ENCODE data around the gene TC2N. TPM values are rescaled to one million over a fixed set of nuclear protein-coding genes. Genes with fewer than 3 reads are reported as not detected.

TC2N gene
- total and polyA plus RNA-seq, 4 donors, result 0.62 to 6.4 (median 1.6) TPM

DNA sequence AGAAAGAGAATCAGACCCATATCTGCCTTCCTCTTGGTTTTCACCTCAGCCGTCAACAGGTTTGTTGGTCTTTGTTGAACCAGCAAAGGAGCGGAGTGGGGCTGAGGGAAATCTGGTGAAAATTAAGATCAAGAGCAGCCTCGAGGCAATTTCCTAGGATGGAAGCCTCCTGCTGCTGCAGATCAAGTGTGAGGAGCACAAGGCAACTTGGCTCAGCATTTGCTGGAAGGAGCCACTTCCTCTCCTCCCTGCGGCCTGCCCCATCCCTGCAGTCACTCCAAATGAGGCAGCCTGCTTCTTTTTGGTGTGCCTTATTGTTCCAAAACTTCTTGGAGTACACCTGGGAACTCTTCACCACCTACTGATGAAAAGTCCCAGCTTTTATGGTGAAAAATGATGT lies 4.9 kb downstream of the TC2N start:
- H3K27ac ChIP-seq (ENCODE audit: low read depth in 1 of 2, low read length in 2 of 2), result no peak overlapping the region
- no peaks in the 10 kb centered on the region for H3K9me3 ChIP-seq (ENCODE audit: control insufficient read depth in 4 of 4, low read length in 3 of 4)
- TF ChIP-seq, protein P1, sequence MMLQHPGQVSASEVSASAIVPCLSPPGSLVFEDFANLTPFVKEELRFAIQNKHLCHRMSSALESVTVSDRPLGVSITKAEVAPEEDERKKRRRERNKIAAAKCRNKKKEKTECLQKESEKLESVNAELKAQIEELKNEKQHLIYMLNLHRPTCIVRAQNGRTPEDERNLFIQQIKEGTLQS (IDR thresholded peaks at IDR 0.05), result no peak
- TF ChIP-seq GABPA (IDR thresholded peaks at IDR 0.05 in 1 of 2, conservative IDR thresholded peaks at IDR 0.05 in 1 of 2), result no peak
- TF ChIP-seq, protein P2, sequence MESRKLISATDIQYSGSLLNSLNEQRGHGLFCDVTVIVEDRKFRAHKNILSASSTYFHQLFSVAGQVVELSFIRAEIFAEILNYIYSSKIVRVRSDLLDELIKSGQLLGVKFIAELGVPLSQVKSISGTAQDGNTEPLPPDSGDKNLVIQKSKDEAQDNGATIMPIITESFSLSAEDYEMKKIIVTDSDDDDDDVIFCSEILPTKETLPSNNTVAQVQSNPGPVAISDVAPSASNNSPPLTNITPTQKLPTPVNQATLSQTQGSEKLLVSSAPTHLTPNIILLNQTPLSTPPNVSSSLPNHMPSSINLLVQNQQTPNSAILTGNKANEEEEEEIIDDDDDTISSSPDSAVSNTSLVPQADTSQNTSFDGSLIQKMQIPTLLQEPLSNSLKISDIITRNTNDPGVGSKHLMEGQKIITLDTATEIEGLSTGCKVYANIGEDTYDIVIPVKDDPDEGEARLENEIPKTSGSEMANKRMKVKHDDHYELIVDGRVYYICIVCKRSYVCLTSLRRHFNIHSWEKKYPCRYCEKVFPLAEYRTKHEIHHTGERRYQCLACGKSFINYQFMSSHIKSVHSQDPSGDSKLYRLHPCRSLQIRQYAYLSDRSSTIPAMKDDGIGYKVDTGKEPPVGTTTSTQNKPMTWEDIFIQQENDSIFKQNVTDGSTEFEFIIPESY (IDR thresholded peaks at IDR 0.05), result no peak
- no peak for TF ChIP-seq REST (IDR thresholded peaks at IDR 0.05)
- no peak for TF ChIP-seq FOXA2 (IDR thresholded peaks at IDR 0.05)
- TF ChIP-seq SP1 (IDR thresholded peaks at IDR 0.05), result no peak
- no peak for TF ChIP-seq FOXA1 (IDR thresholded peaks at IDR 0.05)
- TF ChIP-seq TAF1 (conservative IDR thresholded peaks at IDR 0.05), result no peak
- no peak for TF ChIP-seq YY1 (IDR thresholded peaks at IDR 0.05)
- no peaks in the 10 kb centered on the region for H3K36me3 ChIP-seq (ENCODE audit: control insufficient read depth in 4 of 4, insufficient read depth in 3 of 4, low read depth in 1 of 4, low read length in 3 of 4)
- DNase-seq (ENCODE audit: low spot score), result no peak
- H3K4me1 ChIP-seq (ENCODE audit: control insufficient read depth in 4 of 4, insufficient read depth in 4 of 4, low read length in 3 of 4), result no peaks in the 10 kb centered on the region
- 79% methylated on average over 4 of the region's 4 CpGs for WGBS
- no peak overlapping the region for H3K9ac ChIP-seq (ENCODE audit: low read depth in 1 of 2, low read length in 2 of 2)
- H3K27me3 ChIP-seq (ENCODE audit: control insufficient read depth in 4 of 4, insufficient read depth in 4 of 4, low read length in 3 of 4), result peaks cover 0 to 7% (median 0%) of the 10 kb centered on the region in 4 donors
- no peak overlapping the region for H3K4me3 ChIP-seq (ENCODE audit: low read depth in 1 of 3, low read length in 3 of 3)

DNA sequence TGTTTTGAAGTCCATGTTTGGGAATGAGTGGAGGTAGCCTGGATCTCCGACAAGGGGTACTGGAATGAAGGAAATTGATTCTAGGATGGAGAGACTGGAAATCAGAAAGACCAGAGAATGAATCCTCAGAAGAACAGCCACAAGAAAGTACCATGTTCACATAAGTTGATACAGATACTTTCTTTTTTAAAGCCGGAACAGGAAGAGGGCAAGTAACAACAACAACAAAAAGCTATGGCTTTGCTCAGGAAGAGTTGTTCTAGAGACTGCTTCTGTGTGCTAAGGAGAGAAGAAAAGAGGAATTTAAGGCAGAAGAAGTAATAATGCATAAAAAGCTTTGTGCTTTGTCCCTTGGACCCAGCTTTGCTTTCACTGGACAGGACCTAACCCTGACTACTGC lies 6.2 kb downstream of the TC2N start:
- Histone ChIP-seq H3K4me3 (ENCODE audit: low read depth in 1 of 3, low read length in 3 of 3) (no peak overlapping the region), H3K4me1 (ENCODE audit: control insufficient read depth in 4 of 4, insufficient read depth in 4 of 4, low read length in 3 of 4) (no peaks in the 10 kb centered on the region), H3K27me3 (ENCODE audit: control insufficient read depth in 4 of 4, insufficient read depth in 4 of 4, low read length in 3 of 4) (peaks cover 0 to 7% (median 0%) of the 10 kb centered on the region in 4 donors), H3K36me3 (ENCODE audit: control insufficient read depth in 4 of 4, insufficient read depth in 3 of 4, low read depth in 1 of 4, low read length in 3 of 4) (no peaks in the 10 kb centered on the region), H3K27ac (ENCODE audit: low read depth in 1 of 2, low read length in 2 of 2) (no peak overlapping the region), H3K9me3 (ENCODE audit: control insufficient read depth in 4 of 4, low read length in 3 of 4) (no peaks in the 10 kb centered on the region), H3K9ac (ENCODE audit: low read depth in 1 of 2, low read length in 2 of 2) (no peak overlapping the region)
- DNase-seq (ENCODE audit: low spot score), result no peak
- no peak for TF ChIP-seq HNF4G (IDR thresholded peaks at IDR 0.05)
- TF ChIP-seq JUND (IDR thresholded peaks at IDR 0.05), result no peak
- no peak for TF ChIP-seq SP1 (IDR thresholded peaks at IDR 0.05)
- no peak for TF ChIP-seq TAF1 (conservative IDR thresholded peaks at IDR 0.05)
- no peak for TF ChIP-seq MAX (IDR thresholded peaks at IDR 0.05)
- TF ChIP-seq RAD21 (IDR thresholded peaks at IDR 0.05), result no peak
- TF ChIP-seq, protein P2 (IDR thresholded peaks at IDR 0.05), result no peak
- TF ChIP-seq FOXA1 (IDR thresholded peaks at IDR 0.05), result no peak
- no peak for TF ChIP-seq RXRA (IDR thresholded peaks at IDR 0.05)
- no peak for TF ChIP-seq YY1 (IDR thresholded peaks at IDR 0.05)
- TF ChIP-seq CTCF (IDR thresholded peaks at IDR 0.05; ENCODE audit: low read depth, low read length, missing input control), result no peak
- TF ChIP-seq, protein P1 (IDR thresholded peaks at IDR 0.05), result no peak
- no peak for TF ChIP-seq REST (IDR thresholded peaks at IDR 0.05)
- no peak for TF ChIP-seq HNF4A (conservative IDR thresholded peaks at IDR 0.05)
- 85% methylated on average over 2 of the region's 2 CpGs for WGBS
